NCI-H1417 (cell line): ENCODE data around the gene ZDHHC17.
"Not testable (repeated sequence)": the region's sequence is repeated elsewhere in the genome, so short reads cannot be mapped to it uniquely, and the experiment has no call there.

Source experiments
- DNase-seq, 3 experiments: peaks; one replicate each; lab custom pipeline; 2025; lab: John Stamatoyannopoulos, UW

Gene ZDHHC17, protein sequence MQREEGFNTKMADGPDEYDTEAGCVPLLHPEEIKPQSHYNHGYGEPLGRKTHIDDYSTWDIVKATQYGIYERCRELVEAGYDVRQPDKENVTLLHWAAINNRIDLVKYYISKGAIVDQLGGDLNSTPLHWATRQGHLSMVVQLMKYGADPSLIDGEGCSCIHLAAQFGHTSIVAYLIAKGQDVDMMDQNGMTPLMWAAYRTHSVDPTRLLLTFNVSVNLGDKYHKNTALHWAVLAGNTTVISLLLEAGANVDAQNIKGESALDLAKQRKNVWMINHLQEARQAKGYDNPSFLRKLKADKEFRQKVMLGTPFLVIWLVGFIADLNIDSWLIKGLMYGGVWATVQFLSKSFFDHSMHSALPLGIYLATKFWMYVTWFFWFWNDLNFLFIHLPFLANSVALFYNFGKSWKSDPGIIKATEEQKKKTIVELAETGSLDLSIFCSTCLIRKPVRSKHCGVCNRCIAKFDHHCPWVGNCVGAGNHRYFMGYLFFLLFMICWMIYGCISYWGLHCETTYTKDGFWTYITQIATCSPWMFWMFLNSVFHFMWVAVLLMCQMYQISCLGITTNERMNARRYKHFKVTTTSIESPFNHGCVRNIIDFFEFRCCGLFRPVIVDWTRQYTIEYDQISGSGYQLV

DNA sequence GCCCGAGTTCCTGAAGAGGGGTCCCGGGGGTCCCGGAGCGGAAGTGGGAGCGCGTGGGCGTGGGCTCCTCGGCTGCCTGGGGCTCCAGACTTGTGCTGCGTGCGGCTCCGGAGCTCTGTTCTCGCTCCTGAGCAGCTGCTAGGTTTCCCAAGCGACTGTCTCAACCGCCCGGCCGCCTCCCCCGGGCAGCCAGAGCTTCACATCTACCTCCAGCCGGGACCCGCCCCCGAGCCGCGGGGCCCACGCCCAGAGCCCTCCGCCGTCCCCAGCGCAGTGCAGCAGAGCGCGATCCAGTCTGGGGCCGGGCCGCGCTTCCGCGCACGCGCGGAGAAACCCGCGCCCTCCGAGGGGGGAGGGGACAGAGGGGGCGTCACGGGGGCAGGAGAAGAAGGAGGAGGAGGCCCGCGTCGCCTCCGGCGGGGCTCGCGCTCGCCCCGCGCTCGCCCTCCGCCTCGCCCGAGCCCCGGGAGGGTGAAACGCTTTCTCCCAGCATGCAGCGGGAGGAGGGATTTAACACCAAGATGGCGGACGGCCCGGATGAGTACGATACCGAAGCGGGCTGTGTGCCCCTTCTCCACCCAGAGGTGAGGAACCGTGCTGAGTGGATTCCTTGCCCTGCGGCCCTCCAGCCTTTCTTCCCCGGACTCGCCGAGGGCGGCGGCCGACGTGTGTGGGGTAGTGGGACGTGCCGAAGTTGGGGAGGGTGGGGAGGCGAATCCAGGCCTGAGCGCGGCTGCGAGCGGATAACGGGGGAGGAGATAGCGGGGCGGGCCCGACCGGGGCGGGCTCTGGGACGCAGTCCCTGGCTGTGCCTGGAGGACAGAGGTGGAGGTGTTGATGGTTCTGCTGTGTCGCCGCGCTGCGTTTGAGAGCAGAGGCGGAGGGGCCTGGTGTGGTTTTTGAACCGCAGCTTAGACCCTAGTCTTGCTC is at the start of gene ZDHHC17:
Gene ZDHHC17, plus strand, starts transcription at position 370 of the 930 bp plus-strand sequence. Its CDS starts 122 bp downstream, at position 492.
- DNase-seq = peak; percentile 97 to 99 (median 98)

DNA sequence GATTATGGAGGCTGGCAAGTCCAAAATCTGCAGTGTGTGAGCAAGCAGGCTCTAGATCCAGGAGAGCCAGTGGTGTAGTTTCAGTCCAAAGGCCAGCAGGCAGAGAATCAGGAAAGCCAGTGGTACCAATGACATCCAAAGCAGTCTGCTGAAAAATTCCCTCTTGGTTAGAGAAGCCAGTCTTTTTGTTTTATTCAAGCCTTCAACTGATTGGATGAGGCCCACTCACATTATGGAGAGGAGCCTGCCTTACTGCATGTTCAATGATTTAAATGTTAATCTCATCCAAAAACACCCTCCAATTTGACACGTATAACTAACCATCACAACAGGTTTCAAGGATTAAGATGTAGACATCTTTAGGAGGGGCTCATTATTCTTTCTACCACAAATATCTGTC is 49.5 kb upstream of the ZDHHC17 start:
- DNase-seq = no peak

DNA sequence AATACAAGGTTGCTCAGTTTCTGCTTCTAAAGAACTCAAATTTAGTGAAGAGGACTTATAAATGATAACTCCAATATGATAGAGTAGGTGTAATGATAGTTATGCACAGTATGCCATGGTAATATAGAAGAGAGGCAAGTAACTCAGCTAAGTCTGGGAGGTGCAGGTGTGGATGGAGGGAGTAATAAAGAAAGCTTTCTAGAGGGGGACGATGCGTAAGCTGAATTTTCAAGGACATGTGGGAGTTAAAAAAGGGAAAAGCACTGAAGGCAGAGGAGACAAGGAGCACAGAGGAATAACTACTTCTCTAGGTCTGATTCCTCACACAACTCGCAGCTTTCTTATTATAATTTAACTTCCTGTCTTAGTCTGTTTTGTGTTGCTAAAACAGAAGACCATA is 49.1 kb upstream of the ZDHHC17 start:
- no peak for DNase-seq

DNA sequence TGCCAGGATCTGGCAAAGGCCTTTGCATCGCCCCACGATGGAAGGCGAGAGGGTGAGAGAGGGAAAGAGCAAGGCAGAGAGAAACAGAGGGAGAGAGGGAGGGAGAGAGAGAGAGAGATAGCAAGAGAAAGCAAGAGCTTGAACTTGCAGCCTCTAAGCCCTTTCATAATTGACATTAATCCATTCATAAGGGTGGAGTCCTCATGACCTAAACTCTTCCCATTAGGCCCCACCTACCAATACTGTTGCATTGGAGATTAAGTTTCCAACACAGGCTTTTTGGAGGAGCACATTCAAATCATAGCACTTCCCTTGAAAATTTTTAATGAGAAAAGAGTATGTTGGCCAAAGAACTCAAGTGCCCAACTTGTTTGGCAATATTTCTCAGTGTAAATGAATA is 48.6 kb upstream of the ZDHHC17 start:
- no peak for DNase-seq

DNA sequence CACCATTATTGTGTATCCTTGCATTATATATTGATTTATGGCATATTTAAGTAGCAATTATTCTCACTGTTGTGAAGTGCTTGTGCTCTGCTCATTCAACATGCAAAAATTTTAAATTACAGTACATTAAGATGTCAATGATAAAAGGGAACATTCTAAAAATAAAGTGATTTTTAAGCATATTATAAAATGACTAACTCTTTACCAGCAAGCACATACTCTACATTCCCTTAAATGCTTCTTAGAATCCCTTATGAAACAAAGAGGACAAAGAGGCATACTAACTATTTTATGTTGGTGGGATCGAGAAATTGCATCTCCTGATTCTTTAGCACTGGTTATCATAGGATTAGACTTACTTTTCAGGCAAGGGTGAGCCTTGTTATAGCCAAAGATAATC is 46.6 kb upstream of the ZDHHC17 start:
- peak in 1 of 3 experiments; percentile 57 for DNase-seq

DNA sequence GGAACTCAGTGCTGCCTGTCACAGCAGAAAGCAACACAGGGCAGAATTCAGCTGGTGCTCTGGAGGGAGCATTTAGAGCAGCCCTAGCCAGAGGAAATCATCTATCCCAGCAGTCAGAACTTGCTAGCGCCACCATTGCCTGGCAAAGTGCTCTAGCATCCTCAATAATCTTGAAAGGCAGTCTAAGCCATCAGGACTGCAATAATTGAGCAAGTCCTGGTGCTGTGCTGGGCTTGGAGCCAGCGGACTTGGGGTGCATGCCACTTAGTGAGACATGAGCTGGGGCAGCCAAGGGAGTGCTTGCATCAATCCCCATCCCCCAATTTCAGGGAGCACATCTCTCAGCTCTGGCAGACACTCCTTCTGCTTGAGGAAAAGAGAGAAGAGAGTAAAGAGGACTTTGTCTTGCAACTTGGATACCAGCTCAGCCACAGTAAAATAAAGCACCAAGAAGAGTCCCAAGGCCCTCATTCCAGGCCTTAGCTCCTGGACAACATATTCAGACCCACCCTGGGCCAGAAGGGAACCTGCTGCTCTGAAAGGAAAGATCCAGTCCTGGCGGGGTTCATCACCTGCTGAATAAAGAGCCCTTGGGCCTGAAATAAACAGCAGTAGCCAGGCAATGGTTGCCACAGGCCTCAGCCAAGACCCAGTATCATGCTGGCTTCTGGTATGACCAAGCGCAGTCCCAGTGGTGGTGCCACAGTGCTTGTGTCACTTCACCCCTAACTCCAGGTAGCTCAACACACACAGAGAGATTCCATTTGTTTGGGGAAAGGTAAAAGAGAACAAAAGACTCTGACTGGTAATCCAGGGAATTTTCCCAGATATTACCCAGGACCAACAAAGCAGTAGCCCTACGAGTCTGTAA is 44.5 kb upstream of the ZDHHC17 start:
- DNase-seq = no peak

DNA sequence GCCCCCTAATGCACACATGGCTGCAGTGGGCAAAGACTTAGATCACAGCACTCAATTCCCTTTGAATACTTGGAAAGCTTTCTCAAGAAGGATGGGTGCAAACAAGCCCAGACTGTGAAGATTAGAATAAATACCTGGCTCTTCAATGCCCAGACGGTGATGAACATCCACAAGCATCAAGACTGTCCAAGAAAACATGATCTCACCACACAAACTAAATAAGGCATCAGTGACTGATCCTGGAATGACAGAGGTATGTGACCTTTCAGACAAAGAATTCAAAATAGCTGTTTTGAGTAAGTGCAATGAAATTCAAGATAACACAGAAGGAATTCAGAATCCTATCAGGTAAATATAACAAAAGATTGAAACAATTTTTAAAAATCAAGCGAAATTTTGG is 43.8 kb upstream of the ZDHHC17 start:
- DNase-seq = no peak

DNA sequence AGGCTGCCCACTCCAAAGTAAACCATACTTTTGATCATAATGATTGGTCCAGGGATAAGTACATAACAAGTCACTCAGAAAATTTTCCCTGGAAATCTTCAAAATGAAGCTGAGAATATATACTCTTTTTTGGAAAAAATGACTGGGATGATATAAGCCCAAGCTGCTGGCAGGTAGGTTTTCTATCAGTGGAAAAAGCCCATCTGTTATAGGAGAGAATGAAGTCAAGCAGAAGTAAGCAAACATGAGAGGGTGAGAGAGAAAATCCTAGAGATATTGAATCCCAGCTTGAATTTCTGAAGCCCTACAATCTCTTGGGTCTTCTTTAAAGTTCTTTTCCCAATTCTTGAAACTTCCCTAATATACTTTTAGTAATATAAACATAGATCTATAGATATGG is 37.3 kb upstream of the ZDHHC17 start:
- no peak for DNase-seq

DNA sequence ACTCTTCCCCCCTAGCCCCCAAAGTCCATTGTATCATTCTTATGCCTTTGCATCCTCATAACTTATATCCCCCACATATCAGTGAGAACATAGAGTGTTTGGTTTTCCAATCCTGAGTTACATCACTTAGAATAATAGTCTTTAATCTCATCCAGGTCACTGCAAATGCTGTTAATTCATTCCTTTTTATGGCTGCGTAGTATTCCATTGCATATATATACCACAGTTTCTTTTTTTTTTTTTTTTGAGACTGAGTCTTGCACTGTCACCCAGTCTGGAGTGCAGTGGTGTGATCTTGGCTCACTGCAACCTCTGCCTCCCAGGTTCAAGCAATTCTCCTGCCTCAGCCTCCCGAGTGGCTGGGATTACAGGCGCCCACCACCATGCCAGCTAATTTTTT is 31.7 kb upstream of the ZDHHC17 start:
- not testable (repeated sequence) for DNase-seq

DNA sequence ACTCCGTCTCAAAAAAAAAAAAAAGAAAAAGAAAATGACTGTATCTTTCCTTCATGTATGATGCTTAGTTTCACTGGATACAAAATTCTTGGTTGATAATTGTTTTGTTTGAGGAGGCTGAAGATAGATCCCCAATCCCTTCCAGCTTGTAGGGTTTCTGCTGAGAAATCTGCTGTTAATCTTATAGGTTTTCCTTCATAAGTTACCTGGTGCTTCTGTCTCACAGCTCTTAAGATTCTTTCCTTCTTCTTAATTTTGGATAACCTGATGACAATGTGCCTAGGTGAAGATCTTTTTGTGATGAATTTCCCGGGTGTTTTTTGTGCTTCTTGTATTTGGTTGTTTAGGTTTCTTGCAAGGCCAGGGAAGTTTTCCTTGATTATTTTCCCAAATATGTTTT is 26.2 kb upstream of the ZDHHC17 start:
- DNase-seq = not testable (repeated sequence)

DNA sequence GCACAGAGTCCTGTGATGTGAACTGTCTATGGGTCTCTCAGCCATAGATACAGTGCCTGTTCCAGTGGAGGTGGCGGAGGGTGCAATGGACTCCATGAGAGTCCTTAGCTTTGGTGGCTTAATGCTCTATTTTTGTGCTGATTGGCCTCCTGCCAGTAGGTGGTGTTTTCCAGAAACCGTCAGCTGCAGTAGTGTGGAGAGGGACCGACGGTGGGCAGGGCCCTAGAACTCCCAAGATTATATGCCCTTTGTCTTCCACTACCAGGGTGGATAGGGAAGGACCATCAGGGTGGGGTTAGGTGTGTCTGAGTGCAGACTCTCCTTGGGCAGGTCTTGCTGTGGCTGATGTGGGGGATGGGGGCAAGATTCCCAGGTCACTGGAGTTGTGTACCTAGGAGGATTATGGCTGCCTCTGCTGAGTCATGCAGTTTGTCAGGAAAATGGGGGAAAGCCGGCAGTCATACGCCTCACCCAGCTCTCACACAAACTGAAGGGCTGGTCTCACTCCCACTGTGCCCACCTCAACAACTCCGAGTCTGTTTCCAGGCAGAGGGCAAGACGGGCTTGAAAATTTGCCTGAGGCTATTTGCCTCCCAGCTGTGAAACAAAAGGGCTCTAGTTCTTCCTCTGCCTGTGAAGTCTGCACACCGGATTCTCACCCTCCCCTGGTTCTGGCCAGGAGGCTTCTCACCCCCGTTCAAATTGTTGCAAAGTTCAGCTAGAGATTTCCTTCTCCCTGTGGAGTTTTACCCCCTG is 24.9 kb upstream of the ZDHHC17 start:
- peak in 1 of 3 experiments; percentile 44 for DNase-seq

DNA sequence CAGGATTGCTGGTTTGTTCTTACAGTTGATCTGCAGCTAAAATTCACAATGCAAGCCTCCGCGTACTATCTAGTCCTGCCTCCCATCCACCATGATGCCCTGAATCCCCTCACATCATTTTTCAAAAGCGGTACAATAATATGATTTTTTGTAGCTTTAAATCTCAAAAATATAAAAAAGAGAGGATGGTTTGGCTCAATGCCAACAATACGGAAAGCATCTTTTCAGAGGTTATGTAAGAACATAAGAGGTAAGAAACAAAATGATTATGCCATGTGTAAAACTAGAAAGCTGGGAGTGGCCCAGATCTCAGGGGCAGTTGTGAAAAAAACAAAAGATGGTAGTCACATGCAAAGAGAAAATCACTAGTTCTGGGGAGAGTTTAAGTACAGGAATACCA is 24.0 kb upstream of the ZDHHC17 start:
- DNase-seq = no peak

DNA sequence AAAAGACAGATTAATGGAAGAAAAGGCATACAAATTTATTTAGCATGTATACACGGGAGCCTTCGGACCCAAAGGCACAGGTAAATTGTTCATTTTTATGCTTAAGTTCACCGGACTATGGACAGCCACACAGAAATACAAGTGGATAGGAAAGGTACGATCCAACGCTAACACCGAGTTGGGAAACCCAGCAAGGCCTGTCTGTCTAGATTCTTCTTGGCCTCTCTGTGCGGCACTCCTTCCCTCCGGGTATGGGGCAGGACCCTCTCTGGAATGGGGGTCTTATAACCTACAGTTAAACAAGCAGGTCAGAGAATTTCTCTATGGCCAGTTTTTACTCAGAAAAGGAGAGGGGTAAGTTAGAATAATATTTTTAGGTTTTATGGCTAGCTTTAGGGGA is 23.4 kb upstream of the ZDHHC17 start:
- DNase-seq = no peak

DNA sequence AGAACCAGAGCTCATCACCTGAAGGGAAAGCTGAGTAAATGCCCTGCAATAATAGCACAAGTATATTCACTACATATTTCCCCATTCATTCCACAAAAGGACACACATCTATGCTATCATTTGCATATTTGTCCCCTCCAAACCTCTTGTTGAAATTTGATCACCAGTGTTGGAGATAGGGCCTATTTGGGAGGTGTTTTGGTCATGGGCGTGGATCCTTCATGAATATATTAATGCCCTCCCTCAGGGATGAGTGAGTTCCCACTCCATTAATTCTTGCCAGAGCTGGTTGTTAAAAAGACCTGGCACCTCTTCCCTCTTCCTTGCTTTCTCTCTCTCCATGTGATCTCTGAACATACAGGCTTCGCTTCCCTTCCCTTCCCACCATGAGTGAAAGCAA is 18.6 kb upstream of the ZDHHC17 start:
- DNase-seq = no peak

DNA sequence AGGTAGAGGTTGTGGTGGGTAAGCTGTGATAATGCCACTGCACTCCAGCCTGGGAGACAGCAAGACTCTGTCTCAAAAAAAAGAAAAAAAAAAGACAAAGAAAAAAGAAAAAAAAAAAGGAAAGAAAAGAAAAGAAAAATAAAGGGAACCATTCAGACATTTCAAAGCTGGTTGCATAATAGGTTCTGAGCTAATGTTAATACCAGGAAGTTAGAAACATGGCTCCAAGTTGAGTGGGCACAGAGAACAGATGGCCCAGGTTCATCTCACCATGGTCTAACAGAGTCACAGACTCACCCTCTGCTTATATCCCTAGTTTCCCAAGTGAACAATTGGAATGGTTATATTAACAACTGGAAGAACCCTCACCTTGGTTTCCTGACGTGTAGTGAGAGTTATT is 17.4 kb upstream of the ZDHHC17 start:
- no peak for DNase-seq

DNA sequence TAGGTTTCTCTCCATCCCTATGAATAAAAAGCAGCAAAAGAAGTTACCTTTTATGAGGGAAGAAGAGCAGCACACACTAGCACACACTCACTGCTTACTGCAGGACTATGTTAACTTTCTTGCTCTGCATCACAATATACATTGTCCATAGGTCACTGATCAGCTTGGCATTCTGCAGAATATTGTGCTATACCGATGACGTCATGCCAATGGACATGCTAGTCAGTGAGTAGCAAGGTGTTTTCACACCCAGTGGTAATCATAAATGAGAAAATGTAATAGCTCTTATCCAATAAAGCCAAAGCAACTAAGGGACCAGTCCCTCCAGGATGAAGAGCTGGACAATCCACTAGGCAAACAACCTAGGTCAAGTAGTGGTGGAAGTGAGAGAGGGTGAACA is 16.7 kb upstream of the ZDHHC17 start:
- peak in 1 of 3 experiments; percentile 36 for DNase-seq

DNA sequence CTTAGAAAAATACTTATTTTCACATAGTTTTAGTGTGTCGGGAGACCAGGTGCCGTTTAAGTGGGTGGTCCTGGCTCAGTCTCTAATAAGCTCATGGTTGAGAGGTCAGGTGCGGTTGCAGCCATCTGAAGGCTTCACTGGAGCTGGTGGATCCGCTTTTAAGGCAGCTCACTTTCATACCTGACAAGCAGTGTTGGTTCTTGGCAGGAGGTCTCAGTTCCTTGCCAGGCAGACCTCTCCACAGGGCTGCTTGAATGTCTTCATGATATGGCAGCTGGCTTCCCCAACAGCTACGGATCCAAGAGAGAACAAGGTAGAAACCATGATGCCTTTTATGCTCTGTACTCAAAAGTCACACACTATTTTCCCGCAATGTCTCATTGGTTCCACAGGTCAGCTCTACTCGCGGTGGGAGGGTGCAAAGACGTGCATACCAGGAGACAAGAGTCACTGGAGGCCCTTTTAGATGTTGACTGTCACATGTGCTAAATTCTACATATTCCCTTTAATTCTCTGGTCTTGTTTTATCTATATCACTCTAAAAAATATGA is 8.0 kb upstream of the ZDHHC17 start:
- DNase-seq = no peak

DNA sequence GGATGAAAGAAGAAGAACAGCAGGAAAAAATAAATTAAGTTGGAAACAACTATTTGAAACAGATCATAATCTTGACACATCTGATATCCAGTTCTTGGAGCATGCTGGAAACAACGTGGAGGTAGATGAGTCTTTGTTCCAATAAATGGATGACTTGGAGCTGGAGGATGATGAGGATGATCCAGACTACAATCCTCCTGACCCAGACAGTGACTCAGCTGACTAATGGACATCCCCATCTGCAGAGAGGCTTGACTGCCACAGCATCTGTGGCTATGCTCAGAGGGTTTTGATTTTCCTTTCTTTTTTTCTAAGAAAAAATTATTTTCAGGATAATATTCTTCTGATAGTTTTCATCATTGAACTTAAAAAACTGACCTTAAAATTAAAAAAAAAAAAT is 6.2 kb upstream of the ZDHHC17 start:
- DNase-seq = no peak

DNA sequence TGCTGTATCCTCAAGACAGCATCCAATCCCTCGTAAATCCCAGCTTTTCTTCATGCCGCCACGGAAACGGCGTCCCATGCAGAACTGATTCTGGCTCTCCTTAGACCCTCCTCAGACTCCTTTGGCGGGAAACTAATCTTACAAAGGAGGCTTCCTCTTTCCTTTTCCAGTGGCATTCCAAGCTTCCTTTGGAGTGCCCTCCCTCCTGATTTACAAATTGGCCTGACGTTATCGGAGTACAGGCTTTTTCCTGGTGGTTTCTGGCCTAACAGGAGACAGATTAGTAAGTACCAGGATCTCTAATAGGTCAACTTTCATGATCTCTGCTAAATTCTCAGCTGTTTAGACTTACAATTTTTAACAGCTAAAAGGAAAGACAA is 1.3 kb upstream of the ZDHHC17 start:
- peak in 1 of 3 experiments; percentile 21 for DNase-seq

DNA sequence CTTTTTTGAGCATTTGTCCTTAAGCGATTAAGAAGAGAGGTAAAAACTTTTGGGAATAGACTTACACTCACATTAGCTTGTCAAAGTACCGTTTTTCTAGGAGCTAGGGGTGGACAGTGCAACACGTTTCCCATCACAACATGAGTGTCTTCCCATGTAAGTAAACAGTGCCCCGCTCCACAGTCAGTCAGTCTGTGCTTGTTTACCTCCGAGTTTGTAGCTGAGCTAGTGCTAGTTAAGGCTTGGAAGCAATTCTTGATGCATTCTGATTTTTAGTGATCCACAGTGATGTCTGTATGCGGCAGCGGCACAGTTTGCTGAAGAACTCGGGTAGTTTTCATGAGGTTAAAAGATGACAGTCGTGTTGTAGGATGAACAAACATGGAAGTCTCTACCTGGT is 941 bp downstream of the ZDHHC17 start:
- peak in 2 of 3 experiments; percentile 57 to 78 for DNase-seq
